ENCODE measurements around the gene ZNF567.

- no peak for TF ChIP-seq CTCF (IDR thresholded peaks at IDR 0.05)
- TF ChIP-seq POLR2A (IDR thresholded peaks at IDR 0.05), result no peak
These were observed 22.0 kb downstream of the ZNF567 start for GRCh38 chr19:36709423-36709822.

Measured in uterus (tissue), 2 donors.